WTC11 (cell line): ENCODE data around the gene USP50.
"Not testable (repeated sequence)": the region's sequence is repeated elsewhere in the genome, so short reads cannot be mapped to it uniquely, and the experiment has no call there.

Source experiments
- ATF2 ChIP-seq: sonication (generic); formaldehyde crosslinking; IDR thresholded peaks from 2 replicates; pipeline ENCODE4 v1.8.1; 2022; ENCODE audit warnings: low read depth, missing genetic modification reagents, borderline replicate concordance
- ELF4 ChIP-seq: sonication (generic); formaldehyde crosslinking; IDR thresholded peaks from 2 replicates; pipeline ENCODE4 v1.8.1; 2022; ENCODE audit warnings: low read depth, mild to moderate bottlenecking, moderate library complexity, missing genetic modification reagents
- ETV6 ChIP-seq: sonication (generic); formaldehyde crosslinking; IDR thresholded peaks from 2 replicates; pipeline ENCODE4 v1.8.1; 2022; ENCODE audit warnings: mild to moderate bottlenecking, missing genetic modification reagents
- JUN ChIP-seq: sonication (generic); formaldehyde crosslinking; IDR thresholded peaks from 2 replicates; pipeline ENCODE4 v1.8.0; 2023; ENCODE audit warnings: mild to moderate bottlenecking, missing genetic modification reagents
- MAX ChIP-seq: sonication (generic); formaldehyde crosslinking; IDR thresholded peaks from 2 replicates; pipeline ENCODE4 v1.8.0; 2022; ENCODE audit warnings: mild to moderate bottlenecking, missing genetic modification reagents
- NFE2L1 ChIP-seq: sonication (generic); formaldehyde crosslinking; IDR thresholded peaks from 2 replicates; pipeline ENCODE4 v1.8.1; 2023; ENCODE audit warnings: missing genetic modification reagents
- PREB ChIP-seq: sonication (generic); formaldehyde crosslinking; IDR thresholded peaks from 2 replicates; pipeline ENCODE4 v1.8.1; 2022; ENCODE audit warnings: mild to moderate bottlenecking, missing genetic modification reagents, moderate library complexity, borderline replicate concordance
- TF ChIP-seq, protein P1 (sequence below): fragments of 200-600 bp; IDR thresholded peaks from 2 replicates; pipeline ENCODE4 v1.8.0; 2022; ENCODE audit warnings: antibody characterized with exemption

GRCh38 chr15:50505656-50506055 is 40.8 kb downstream of the USP50 start:
- TF ChIP-seq ATF2, ETV6, PREB, MAX, NFE2L1, ELF4, JUN (CRISPR knock-in tag): not testable (repeated sequence)
- TF ChIP-seq, protein P1, sequence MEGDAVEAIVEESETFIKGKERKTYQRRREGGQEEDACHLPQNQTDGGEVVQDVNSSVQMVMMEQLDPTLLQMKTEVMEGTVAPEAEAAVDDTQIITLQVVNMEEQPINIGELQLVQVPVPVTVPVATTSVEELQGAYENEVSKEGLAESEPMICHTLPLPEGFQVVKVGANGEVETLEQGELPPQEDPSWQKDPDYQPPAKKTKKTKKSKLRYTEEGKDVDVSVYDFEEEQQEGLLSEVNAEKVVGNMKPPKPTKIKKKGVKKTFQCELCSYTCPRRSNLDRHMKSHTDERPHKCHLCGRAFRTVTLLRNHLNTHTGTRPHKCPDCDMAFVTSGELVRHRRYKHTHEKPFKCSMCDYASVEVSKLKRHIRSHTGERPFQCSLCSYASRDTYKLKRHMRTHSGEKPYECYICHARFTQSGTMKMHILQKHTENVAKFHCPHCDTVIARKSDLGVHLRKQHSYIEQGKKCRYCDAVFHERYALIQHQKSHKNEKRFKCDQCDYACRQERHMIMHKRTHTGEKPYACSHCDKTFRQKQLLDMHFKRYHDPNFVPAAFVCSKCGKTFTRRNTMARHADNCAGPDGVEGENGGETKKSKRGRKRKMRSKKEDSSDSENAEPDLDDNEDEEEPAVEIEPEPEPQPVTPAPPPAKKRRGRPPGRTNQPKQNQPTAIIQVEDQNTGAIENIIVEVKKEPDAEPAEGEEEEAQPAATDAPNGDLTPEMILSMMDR: not testable (repeated sequence)
